ENCODE measurements around the gene DYNC1LI1.

GRCh38 chr3:32499585-32499984, 71.1 kb downstream of the DYNC1LI1 start:
- TF ChIP-seq POLR2A (IDR thresholded peaks at IDR 0.05; ENCODE audit: low read depth, low read length) = no peak
- no peak for TF ChIP-seq POLR2AphosphoS5 (IDR thresholded peaks at IDR 0.05; ENCODE audit: low read depth, low read length)
- TF ChIP-seq TAF1 (IDR thresholded peaks at IDR 0.05; ENCODE audit: borderline replicate concordance, low read depth, low read length) = no peak

Measured in GM12892 (cell line).